GM13977 (cell line): ENCODE results near the gene RFX8.

Source experiments
- DNase-seq: peaks from one replicate; pipeline ENCODE4 v3.0.0; 2012; ENCODE audit warnings: low spot score
- CTCF ChIP-seq: IDR thresholded peaks from 2 replicates; pipeline ENCODE4 v1.5.1; 2012; ENCODE audit warnings: mild to moderate bottlenecking, control low read depth; ENCODE audit not compliant: insufficient read depth; ENCODE audit errors: extremely low read depth, missing control alignments
- in situ Hi-C: fragments of 300-500 bp; cut with MboI; formaldehyde crosslinking; loops from one replicate; pipeline ENCODE4 v1.12.0; 2022; ENCODE audit warnings: low sequenced_read_pairs, low pct_unique_long_range_greater_than_20kb, mixed read lengths, inconsistent platforms; ENCODE audit not compliant: unreplicated experiment

The RFX8 gene

GRCh38 chr2:101502095-101502494 is 27.2 kb upstream of the RFX8 start:
- no peak for DNase-seq
- in situ Hi-C loops = no loop called here
- TF ChIP-seq CTCF = no peak

- DNase-seq = no peak
- TF ChIP-seq CTCF = no peak
- in situ Hi-C loops = no loop called here
These were observed 26.5 kb upstream of the RFX8 start for GRCh38 chr2:101501443-101501842.

GRCh38 chr2:101500860-101501259 is 25.9 kb upstream of the RFX8 start:
- TF ChIP-seq CTCF = no peak
- DNase-seq = no peak
- in situ Hi-C loops = no loop called here

- no peak for DNase-seq
- in situ Hi-C loops = no loop called here
- no peak for TF ChIP-seq CTCF
These were observed 25.3 kb upstream of the RFX8 start for GRCh38 chr2:101500180-101500579.

GRCh38 chr2:101496279-101496678 is 21.4 kb upstream of the RFX8 start:
- no peak for TF ChIP-seq CTCF
- in situ Hi-C loops = no loop called here
- no peak for DNase-seq

GRCh38 chr2:101492936-101493473 is 18.1 kb upstream of the RFX8 start:
- no peak for DNase-seq
- no peak for TF ChIP-seq CTCF
- in situ Hi-C loops = no loop called here

GRCh38 chr2:101486994-101487393 is 12.1 kb upstream of the RFX8 start:
- TF ChIP-seq CTCF = no peak
- in situ Hi-C loops = no loop called here
- DNase-seq = no peak
